Keratinocyte (primary cell): Measurements from ENCODE around the gene NMRAL1. TPM values are rescaled to one million over a fixed set of nuclear protein-coding genes. Genes with fewer than 3 reads are reported as not detected.

Source experiments
- DNase-seq: peaks from one replicate; pipeline ENCODE4 v3.0.0-alpha.2; 2011; ENCODE audit warnings: low read depth, missing footprints, low spot score
- FAIRE-seq: peaks from 2 replicates; lab custom pipeline; 2011; peaks lifted over from hg19 to GRCh38; lab: Jason Lieb, UNC
- H2AFZ ChIP-seq: 2 replicates; pipeline ENCODE4 v1.6.0; 2012; ENCODE audit warnings: low read length, control low read depth, inconsistent platforms; ENCODE audit not compliant: control insufficient read depth
- H3K27ac ChIP-seq: 2 replicates; pipeline ENCODE4 v1.5.1; 2011; ENCODE audit warnings: low read length; ENCODE audit not compliant: control insufficient read depth, insufficient read depth
- H3K27me3 ChIP-seq: 3 replicates; pipeline ENCODE4 v1.6.0; 2011; ENCODE audit warnings: low read length; ENCODE audit not compliant: control insufficient read depth, insufficient read depth; ENCODE audit errors: extremely low read depth
- H3K36me3 ChIP-seq, 2 experiments: 2 replicates in 1 of 2; 3 replicates in 1 of 2; pipeline ENCODE4 v1.5.1; 2011; ENCODE audit warnings: low read length in 2 of 2, mild to moderate bottlenecking in 1 of 2; ENCODE audit not compliant: control insufficient read depth in 2 of 2, insufficient read depth in 2 of 2; ENCODE audit errors: extremely low read depth in 1 of 2
- H3K4me1 ChIP-seq: 3 replicates; pipeline ENCODE4 v1.5.1; 2011; ENCODE audit warnings: low read length; ENCODE audit not compliant: control insufficient read depth, insufficient read depth; ENCODE audit errors: extremely low read depth
- H3K4me2 ChIP-seq: 3 replicates; pipeline ENCODE4 v1.6.0; 2011; ENCODE audit warnings: low read depth, low read length; ENCODE audit not compliant: control insufficient read depth, insufficient read depth; ENCODE audit errors: extremely low read depth
- H3K4me3 ChIP-seq, 3 experiments: fragments of 200-600 bp in 1 of 3; sonication (generic) in 1 of 3; 2 replicates in 2 of 3; 3 replicates in 1 of 3; pipeline ENCODE4 v1.5.1; 2011 to 2016; ENCODE audit warnings: low read length in 3 of 3, mild to moderate bottlenecking in 3 of 3, control low read depth in 2 of 3, inconsistent platforms in 1 of 3, low read depth in 1 of 3, mixed read lengths in 1 of 3, mixed run types in 1 of 3, moderate library complexity in 1 of 3; ENCODE audit not compliant: control insufficient read depth in 2 of 3, insufficient read depth in 2 of 3; ENCODE audit errors: extremely low read depth in 1 of 3
- H3K79me2 ChIP-seq: 2 replicates; pipeline ENCODE4 v1.6.0; 2012; ENCODE audit warnings: low read length; ENCODE audit not compliant: control insufficient read depth, insufficient read depth
- H3K9ac ChIP-seq: 3 replicates; pipeline ENCODE4 v1.6.0; 2011; ENCODE audit warnings: low read length; ENCODE audit not compliant: control insufficient read depth, insufficient read depth; ENCODE audit errors: extremely low read depth
- H3K9me1 ChIP-seq: 3 replicates; pipeline ENCODE4 v1.6.0; 2011; ENCODE audit warnings: low read length; ENCODE audit not compliant: control insufficient read depth, insufficient read depth; ENCODE audit errors: extremely low read depth
- H3K9me3 ChIP-seq: 2 replicates; pipeline ENCODE4 v1.5.1; 2012; ENCODE audit warnings: low read depth, low read length; ENCODE audit not compliant: control insufficient read depth
- H4K20me1 ChIP-seq: 3 replicates; pipeline ENCODE4 v1.6.0; 2011; ENCODE audit warnings: low read length; ENCODE audit not compliant: control insufficient read depth, insufficient read depth; ENCODE audit errors: extremely low read depth
- EZH2 ChIP-seq: IDR thresholded peaks from one replicate; pipeline ENCODE4 v1.6.1; 2012; ENCODE audit warnings: inconsistent platforms, mild to moderate bottlenecking, low read length, moderate library complexity
- dilution Hi-C: fragments of 300-500 bp; cut with MboI; formaldehyde crosslinking; loops from one replicate; pipeline ENCODE4 v1.7.0; 2020; ENCODE audit warnings: low sequenced_read_pairs; ENCODE audit not compliant: extremely low pct_ligation_motif_present
- polyA plus RNA-seq, 5 experiments: library from polyadenylated mRNA; depleted of rRNA in 3 of 5; stranded (reverse) in 3 of 5; stranded (forward) in 1 of 5; unstranded in 1 of 5; fragments of >200 nt; gene quantifications; 1 replicate in 1 of 5; 2 replicates in 3 of 5; 3 replicates in 1 of 5; pipeline versions ENCODE4 v1.2.1 to v1.2.3, GENCODE V29; 2011 to 2012; ENCODE audit warnings: missing spikeins in 2 of 5, low read depth in 1 of 5, low replicate concordance in 1 of 5
- TF ChIP-seq, protein P1 (sequence below), 3 experiments: IDR thresholded peaks in 1 of 3; conservative IDR thresholded peaks in 1 of 3; optimal IDR thresholded peaks in 1 of 3; 2 replicates in 2 of 3; 3 replicates in 1 of 3; pipeline versions ENCODE3 to v1.5.1; 2011; ENCODE audit warnings: low read length in 3 of 3, mild to moderate bottlenecking in 3 of 3, moderate library complexity in 2 of 3, control low read depth in 1 of 3, inconsistent platforms in 1 of 3; ENCODE audit not compliant: insufficient read depth in 2 of 3; ENCODE audit errors: extremely low read depth in 1 of 3

Gene NMRAL1
- polyA plus RNA-seq, 1 donor (not counting 4 experiments of a cell fraction or from before 2014, with no cell fraction given) = 39.5 TPM

DNA sequence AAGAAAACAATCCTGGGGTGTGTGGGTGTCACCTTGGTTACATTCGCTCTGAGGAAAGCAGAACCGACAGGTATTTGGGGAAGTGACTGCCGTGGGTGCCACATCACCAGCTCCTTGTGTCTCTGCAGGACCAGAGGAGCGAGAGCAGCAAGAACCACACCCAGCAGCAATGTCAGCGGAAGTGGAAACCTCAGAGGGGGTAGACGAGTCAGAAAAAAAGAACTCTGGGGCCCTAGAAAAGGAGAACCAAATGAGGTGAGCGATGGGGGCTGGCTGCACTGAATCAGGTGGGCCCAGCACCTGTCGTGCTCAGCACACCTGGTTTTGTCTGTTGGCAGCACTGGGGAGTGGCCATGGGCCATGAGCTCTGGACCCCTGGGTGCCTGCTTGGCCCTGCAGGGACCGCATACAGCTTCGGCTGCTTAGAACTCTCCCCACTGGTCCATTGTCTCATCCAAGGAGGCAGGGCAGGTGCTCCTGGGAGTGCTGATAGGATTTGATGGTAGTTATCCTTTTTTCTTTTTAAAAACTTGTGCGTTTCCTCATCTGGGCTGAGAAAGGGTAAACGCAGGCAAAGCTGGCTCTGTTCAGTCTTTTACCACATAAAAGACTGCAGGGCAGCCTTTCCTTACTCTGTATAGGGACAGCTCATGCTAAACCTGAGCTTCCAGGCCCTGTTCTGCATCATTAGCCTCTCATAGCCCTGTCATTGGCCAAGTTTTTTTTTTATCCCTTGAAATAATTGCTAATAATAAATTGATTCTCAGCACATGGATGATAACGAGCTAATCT, 31.1 kb upstream of the NMRAL1 start:
- DNase-seq = no peak
- no peaks in the 10 kb centered on the region for H3K27me3 ChIP-seq
- H3K4me1 ChIP-seq = peaks cover 27% of the 10 kb centered on the region
- no peak for TF ChIP-seq EZH2
- TF ChIP-seq, protein P1, sequence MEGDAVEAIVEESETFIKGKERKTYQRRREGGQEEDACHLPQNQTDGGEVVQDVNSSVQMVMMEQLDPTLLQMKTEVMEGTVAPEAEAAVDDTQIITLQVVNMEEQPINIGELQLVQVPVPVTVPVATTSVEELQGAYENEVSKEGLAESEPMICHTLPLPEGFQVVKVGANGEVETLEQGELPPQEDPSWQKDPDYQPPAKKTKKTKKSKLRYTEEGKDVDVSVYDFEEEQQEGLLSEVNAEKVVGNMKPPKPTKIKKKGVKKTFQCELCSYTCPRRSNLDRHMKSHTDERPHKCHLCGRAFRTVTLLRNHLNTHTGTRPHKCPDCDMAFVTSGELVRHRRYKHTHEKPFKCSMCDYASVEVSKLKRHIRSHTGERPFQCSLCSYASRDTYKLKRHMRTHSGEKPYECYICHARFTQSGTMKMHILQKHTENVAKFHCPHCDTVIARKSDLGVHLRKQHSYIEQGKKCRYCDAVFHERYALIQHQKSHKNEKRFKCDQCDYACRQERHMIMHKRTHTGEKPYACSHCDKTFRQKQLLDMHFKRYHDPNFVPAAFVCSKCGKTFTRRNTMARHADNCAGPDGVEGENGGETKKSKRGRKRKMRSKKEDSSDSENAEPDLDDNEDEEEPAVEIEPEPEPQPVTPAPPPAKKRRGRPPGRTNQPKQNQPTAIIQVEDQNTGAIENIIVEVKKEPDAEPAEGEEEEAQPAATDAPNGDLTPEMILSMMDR (optimal IDR thresholded peaks at IDR 0.05 in 1 of 3, IDR thresholded peaks at IDR 0.05 in 1 of 3, conservative IDR thresholded peaks at IDR 0.05 in 1 of 3; ENCODE audit: extremely low read depth in 1 of 3, insufficient read depth in 2 of 3, low read length in 3 of 3) = no peak
- FAIRE-seq = no peak
- H3K4me3 ChIP-seq = no peak overlapping the region
- dilution Hi-C loops = no loop called here
- H3K79me2 ChIP-seq = peaks cover 70% of the 10 kb centered on the region
- peaks cover 25% of the 10 kb centered on the region for H4K20me1 ChIP-seq
- H3K36me3 ChIP-seq = peaks cover 31 to 47% of the 10 kb centered on the region in 2 experiments
- H3K9me3 ChIP-seq = no peaks in the 10 kb centered on the region
- no peak overlapping the region for H2AFZ ChIP-seq
- H3K9me1 ChIP-seq = peaks cover 8% of the 10 kb centered on the region
- H3K9ac ChIP-seq = no peak overlapping the region
- no peak overlapping the region for H3K27ac ChIP-seq
- H3K4me2 ChIP-seq = no peak overlapping the region

DNA sequence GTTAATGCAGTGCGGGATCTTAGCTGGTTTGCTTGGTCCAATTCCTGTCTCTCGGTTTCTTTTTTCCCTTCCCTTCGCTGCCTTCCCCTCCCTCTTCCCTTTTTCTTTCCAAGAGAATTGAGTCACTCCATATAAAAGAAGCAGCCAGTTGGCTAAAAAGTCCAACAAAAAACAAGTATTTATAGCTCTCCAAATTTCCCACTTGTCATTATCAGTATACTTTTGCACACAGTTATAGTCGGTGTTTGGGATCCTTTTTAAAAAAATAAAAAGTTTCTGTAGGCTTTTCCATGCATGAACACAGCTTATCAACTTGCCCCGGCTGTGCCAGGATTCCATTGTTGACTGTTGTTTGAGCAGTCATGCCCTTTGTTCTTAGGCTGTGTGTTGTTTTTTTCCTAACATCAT, 26.6 kb upstream of the NMRAL1 start:
- peak overlapping the region; percentile 93 for H3K4me2 ChIP-seq
- H3K4me1 ChIP-seq = peaks cover 66% of the 10 kb centered on the region
- H2AFZ ChIP-seq = no peak overlapping the region
- H3K9me3 ChIP-seq = no peaks in the 10 kb centered on the region
- TF ChIP-seq, protein P1 (optimal IDR thresholded peaks at IDR 0.05 in 1 of 3, IDR thresholded peaks at IDR 0.05 in 1 of 3, conservative IDR thresholded peaks at IDR 0.05 in 1 of 3; ENCODE audit: extremely low read depth in 1 of 3, insufficient read depth in 2 of 3, low read length in 3 of 3) = no peak
- no peak for TF ChIP-seq EZH2
- H4K20me1 ChIP-seq = peaks cover 24% of the 10 kb centered on the region
- H3K79me2 ChIP-seq = peaks cover 88% of the 10 kb centered on the region
- H3K27ac ChIP-seq = peak overlapping the region; percentile 86
- DNase-seq (no peak), FAIRE-seq (no peak)
- H3K9me1 ChIP-seq = peaks cover 10% of the 10 kb centered on the region
- dilution Hi-C loops = no loop called here
- H3K4me3 ChIP-seq = peak overlapping the region in 2 of 3 experiments; percentile 45 to 50
- H3K27me3 ChIP-seq = no peaks in the 10 kb centered on the region
- H3K9ac ChIP-seq = peak overlapping the region; percentile 65
- H3K36me3 ChIP-seq = peaks cover 10 to 24% of the 10 kb centered on the region in 2 experiments
